Neural cell (in vitro differentiated cells): ENCODE data around the gene ZNF407. TPM values are rescaled to one million over a fixed set of nuclear protein-coding genes. Genes with fewer than 3 reads are reported as not detected.
A peak's percentile ranks its signal among the peaks of the same experiment; 100 is the strongest.

ENCODE experiments used
- H2AFZ ChIP-seq: fragments of 200-600, 300-800 bp; sonication (generic), shearing (Covaris generic); 2 replicates; pipeline ENCODE4 v1.6.0; 2014; ENCODE audit warnings: low read depth, mild to moderate bottlenecking, antibody characterized with exemption, low read length, moderate library complexity
- H3F3A ChIP-seq: fragments of 200-600 bp; shearing (Covaris generic); 2 replicates; pipeline ENCODE4 v1.6.1; 2016; ENCODE audit warnings: mild to moderate bottlenecking, moderate library complexity, mixed read lengths, antibody characterized with exemption, low read length; ENCODE audit not compliant: insufficient read depth, poor library complexity, severe bottlenecking
- H3K27ac ChIP-seq: fragments of 200-600, 300-800 bp; sonication (generic), shearing (Covaris generic); 2 replicates; pipeline ENCODE4 v1.5.1; 2014; ENCODE audit warnings: mild to moderate bottlenecking, low read length, moderate library complexity
- H3K27me3 ChIP-seq: fragments of 300-800, 200-600 bp; sonication (generic), shearing (Covaris generic); 2 replicates; pipeline ENCODE4 v1.6.0; 2014; ENCODE audit warnings: mild to moderate bottlenecking, low read depth, low read length, moderate library complexity; ENCODE audit not compliant: insufficient read depth
- H3K36me3 ChIP-seq: fragments of 300-800, 200-600 bp; sonication (generic), shearing (Covaris generic); 2 replicates; pipeline ENCODE4 v1.5.1; 2014; ENCODE audit warnings: mild to moderate bottlenecking, antibody characterized with exemption, low read length, moderate library complexity; ENCODE audit not compliant: insufficient read depth
- H3K4me2 ChIP-seq: fragments of 300-800, 200-600 bp; sonication (generic), shearing (Covaris generic); 2 replicates; pipeline ENCODE4 v1.6.0; 2014; ENCODE audit warnings: mild to moderate bottlenecking, low read length
- H3K4me3 ChIP-seq: fragments of 300-800, 200-600 bp; sonication (generic), shearing (Covaris generic); 2 replicates; pipeline ENCODE4 v1.5.1; 2014; ENCODE audit warnings: mild to moderate bottlenecking, low read length, moderate library complexity
- H3K79me2 ChIP-seq: fragments of 200-600 bp; shearing (Covaris generic); replicated peaks from 2 replicates; pipeline ENCODE4 v1.6.0; 2014; ENCODE audit warnings: mild to moderate bottlenecking, low read length, moderate library complexity; ENCODE audit not compliant: insufficient read depth
- H3K9ac ChIP-seq: fragments of 300-800, 200-600 bp; sonication (generic), shearing (Covaris generic); 2 replicates; pipeline ENCODE4 v1.6.1; 2016; ENCODE audit warnings: mild to moderate bottlenecking, low read length, mixed read lengths
- H3K9me2 ChIP-seq: fragments of 200-600 bp; shearing (Covaris generic); 2 replicates; pipeline ENCODE4 v1.6.1; 2016; ENCODE audit warnings: mild to moderate bottlenecking, low read length, mixed read lengths; ENCODE audit not compliant: insufficient read depth
- H3K9me3 ChIP-seq: fragments of 200-600, 300-800 bp; sonication (generic), shearing (Covaris generic); 2 replicates; pipeline ENCODE4 v1.6.1; 2016; ENCODE audit warnings: mild to moderate bottlenecking, mixed run types, low read length, moderate library complexity, mixed read lengths
- H4K20me1 ChIP-seq: fragments of 200-600 bp; shearing (Covaris generic); 2 replicates; pipeline ENCODE4 v1.6.1; 2016; ENCODE audit warnings: mild to moderate bottlenecking, mixed run types; ENCODE audit not compliant: insufficient read depth
- CTCF ChIP-seq: fragments of 450-650 bp; IDR thresholded peaks from 2 replicates; pipeline ENCODE4 v1.5.1; 2014; ENCODE audit warnings: antibody characterized with exemption, mild to moderate bottlenecking, moderate library complexity; ENCODE audit not compliant: poor library complexity, severe bottlenecking
- EP300 ChIP-seq: fragments of 450-650 bp; conservative IDR thresholded peaks from 2 replicates; pipeline ENCODE4 v1.6.1; 2014; ENCODE audit warnings: antibody characterized with exemption, mild to moderate bottlenecking, moderate library complexity; ENCODE audit not compliant: poor library complexity, severe bottlenecking
- EZH2 ChIP-seq: fragments of 200-600, 300-800 bp; shearing (Covaris generic), sonication (generic); IDR thresholded peaks from 2 replicates; pipeline ENCODE4 v1.6.1; 2014; ENCODE audit warnings: antibody characterized with exemption, low read length, borderline replicate concordance, mild to moderate bottlenecking; ENCODE audit not compliant: insufficient read depth, poor library complexity, severe bottlenecking
- MXI1 ChIP-seq: fragments of 450-650 bp; conservative IDR thresholded peaks from 2 replicates; pipeline ENCODE4 v1.6.1; 2014; ENCODE audit warnings: antibody characterized with exemption, mild to moderate bottlenecking; ENCODE audit not compliant: poor library complexity, severe bottlenecking
- POLR2AphosphoS5 ChIP-seq: IDR thresholded peaks from 2 replicates; pipeline ENCODE4 v1.6.1; 2012
- RAD21 ChIP-seq: fragments of 450-650 bp; conservative IDR thresholded peaks from 2 replicates; pipeline ENCODE4 v1.6.1; 2014; ENCODE audit warnings: antibody characterized with exemption, mild to moderate bottlenecking, moderate library complexity
- REST ChIP-seq: IDR thresholded peaks from 2 replicates; pipeline ENCODE4 v1.6.1; 2012; ENCODE audit warnings: borderline replicate concordance
- SMC3 ChIP-seq: fragments of 450-650 bp; conservative IDR thresholded peaks from 2 replicates; pipeline ENCODE4 v1.6.1; 2014; ENCODE audit warnings: antibody characterized with exemption, mild to moderate bottlenecking, moderate library complexity; ENCODE audit not compliant: poor library complexity
- TAF1 ChIP-seq: IDR thresholded peaks from 2 replicates; pipeline ENCODE4 v1.6.1; 2012; ENCODE audit warnings: low read depth
- polyA plus RNA-seq: library from polyadenylated mRNA; depleted of rRNA; stranded (reverse); fragments of >200 nt; gene quantifications from 2 replicates; pipeline ENCODE4 v1.2.3, GENCODE V29; 2014

Gene ZNF407
- polyA plus RNA-seq, 1 donor from 2014 or later, result 2.9 TPM

GRCh38 chr18:74551936-74552555, 45.6 kb upstream of the ZNF407 start:
- no peaks in the 10 kb centered on the region for H4K20me1 ChIP-seq
- no peaks in the 10 kb centered on the region for H3K9me2 ChIP-seq
- no peaks in the 10 kb centered on the region for H3K36me3 ChIP-seq
- H3K9me3 ChIP-seq, result peaks cover 6% of the 10 kb centered on the region
- no peaks in the 10 kb centered on the region for H3K27me3 ChIP-seq
- H3F3A ChIP-seq, result no peaks in the 10 kb centered on the region
- H3K79me2 ChIP-seq, result no peaks in the 10 kb centered on the region
- no peak overlapping the region for H3K9ac ChIP-seq
- no peak overlapping the region for H3K4me3 ChIP-seq
- H2AFZ ChIP-seq, result no peak overlapping the region
- H3K4me2 ChIP-seq, result no peak overlapping the region
- no peak overlapping the region for H3K27ac ChIP-seq
- TF ChIP-seq POLR2AphosphoS5 (no peak), TAF1 (no peak), RAD21 (peak; percentile 79), EP300 (no peak), MXI1 (no peak), CTCF (peak; percentile 75), REST (no peak), SMC3 (peak; percentile 76), EZH2 (no peak)

GRCh38 chr18:74556126-74556525, 41.5 kb upstream of the ZNF407 start:
- Histone ChIP-seq H3K9me3 (no peaks in the 10 kb centered on the region), H4K20me1 (no peaks in the 10 kb centered on the region), H3K4me2 (no peak overlapping the region), H3K27ac (no peak overlapping the region), H3K9me2 (no peaks in the 10 kb centered on the region), H3K27me3 (no peaks in the 10 kb centered on the region), H3K36me3 (no peaks in the 10 kb centered on the region), H3K4me3 (no peak overlapping the region), H2AFZ (no peak overlapping the region), H3K9ac (no peak overlapping the region), H3K79me2 (no peaks in the 10 kb centered on the region), H3F3A (no peaks in the 10 kb centered on the region)
- TF ChIP-seq POLR2AphosphoS5, result no peak

GRCh38 chr18:74558096-74558495, 39.6 kb upstream of the ZNF407 start:
- no peaks in the 10 kb centered on the region for H3K27me3 ChIP-seq
- no peaks in the 10 kb centered on the region for H3F3A ChIP-seq
- H2AFZ ChIP-seq, result no peak overlapping the region
- H3K27ac ChIP-seq, result no peak overlapping the region
- H3K79me2 ChIP-seq, result no peaks in the 10 kb centered on the region
- no peak overlapping the region for H3K9ac ChIP-seq
- no peaks in the 10 kb centered on the region for H4K20me1 ChIP-seq
- H3K4me2 ChIP-seq, result no peak overlapping the region
- H3K9me2 ChIP-seq, result no peaks in the 10 kb centered on the region
- no peaks in the 10 kb centered on the region for H3K36me3 ChIP-seq
- no peaks in the 10 kb centered on the region for H3K9me3 ChIP-seq
- TF ChIP-seq SMC3 (no peak), CTCF (no peak), TAF1 (no peak), EP300 (no peak), EZH2 (no peak), MXI1 (no peak), RAD21 (no peak), POLR2AphosphoS5 (no peak), REST (no peak)
- H3K4me3 ChIP-seq, result no peak overlapping the region
